Activated CD8-positive, alpha-beta T cell treated with anti-CD3 and anti-CD28 coated beads for 36 hours (primary cell): ENCODE data around the gene COA8. TPM values are rescaled to one million over a fixed set of nuclear protein-coding genes. Genes with fewer than 3 reads are reported as not detected.

Source experiments
- ATAC-seq: fragments of 200-7000 bp; cut with Tn5 transposase; one replicate; pipeline ENCODE4 v1.10.0; 2021; ENCODE audit warnings: mild to moderate bottlenecking, moderate library complexity
- CTCF ChIA-PET: fragments of 350-600 bp; sonication (Branson Sonifier 250); formaldehyde crosslinking; loops from one replicate; lab custom pipeline; 2021; ENCODE audit warnings: antibody characterized with exemption; lab: Charles Lee
- POLR2A ChIA-PET: fragments of 350-600 bp; sonication (Branson Sonifier 250); formaldehyde crosslinking; loops from one replicate; lab custom pipeline; 2021; ENCODE audit warnings: antibody characterized with exemption; lab: Charles Lee
- DNase-seq: peaks from one replicate; pipeline ENCODE4 v3.0.0-alpha.2; 2020
- H3K27ac Mint-ChIP-seq: one replicate; pipeline ENCODE4 v1.8.0; 2021; ENCODE audit warnings: mild to moderate bottlenecking, mixed read lengths
- H3K27me3 Mint-ChIP-seq: one replicate; pipeline ENCODE4 v1.8.0; 2021; ENCODE audit warnings: mixed read lengths
- H3K36me3 Mint-ChIP-seq: one replicate; pipeline ENCODE4 v1.8.0; 2021; ENCODE audit warnings: low read depth, mixed read lengths
- H3K4me1 Mint-ChIP-seq: one replicate; pipeline ENCODE4 v1.8.0; 2021; ENCODE audit warnings: low read depth, mixed read lengths
- H3K4me3 Mint-ChIP-seq: one replicate; pipeline ENCODE4 v1.8.0; 2021; ENCODE audit warnings: mild to moderate bottlenecking, moderate library complexity, mixed read lengths
- H3K9me3 Mint-ChIP-seq: one replicate; pipeline ENCODE4 v1.8.0; 2021; ENCODE audit warnings: mixed read lengths
- intact Hi-C: fragments of 100-400 bp; cut with micrococcal nuclease; formaldehyde crosslinking; loops from one replicate; pipeline ENCODE4 v1.10.0; 2022
- total RNA-seq, 2 experiments: library from RNA; stranded (reverse); gene quantifications; one replicate each; pipeline ENCODE4 v1.2.3, GENCODE V29; 2021
- TF ChIP-seq, protein P1 (sequence below): fragments of 200-600 bp; IDR thresholded peaks from one replicate; pipeline ENCODE4 v1.8.0; 2022; ENCODE audit warnings: antibody characterized with exemption, mild to moderate bottlenecking

COA8 gene
- total RNA-seq, 2 experiments from 2014 or later: 40.3 to 45.6 TPM

DNA sequence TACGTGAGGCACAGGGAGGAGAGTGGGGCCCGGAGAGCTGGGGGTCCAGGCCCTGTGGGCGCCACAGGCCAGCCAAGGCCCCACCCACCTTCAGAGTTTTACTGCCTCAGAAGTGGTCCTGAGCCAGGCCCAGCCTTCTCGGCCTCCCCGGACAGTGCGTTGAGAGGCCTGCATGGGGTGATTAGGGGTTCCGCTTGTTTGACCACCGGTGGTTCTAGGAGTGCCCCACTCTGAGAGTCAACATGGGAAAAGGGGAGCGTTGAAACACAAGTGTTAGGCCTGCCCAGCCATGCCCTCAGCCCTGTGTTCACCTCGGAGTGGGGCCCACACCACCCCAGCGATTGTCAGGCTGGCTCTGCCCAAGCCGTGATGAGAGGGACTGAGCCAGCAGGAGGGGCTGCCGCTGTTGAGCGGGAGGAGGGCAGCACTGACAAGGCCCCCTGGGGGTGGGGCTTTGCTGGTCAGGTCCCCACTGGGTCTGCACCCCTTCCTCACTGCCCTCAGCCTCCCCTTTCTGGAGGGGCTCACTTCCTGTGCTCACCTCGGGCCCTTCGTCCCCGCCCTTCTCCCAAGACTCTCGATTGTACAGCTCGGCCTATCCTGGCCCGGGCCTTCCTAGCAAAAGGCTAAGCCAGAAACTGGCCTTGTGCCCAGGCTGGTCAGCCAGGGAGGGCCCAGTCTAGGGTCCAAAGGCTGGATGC lies 44.9 kb upstream of the COA8 start:
- H3K4me1 Mint-ChIP-seq: peaks cover 10% of the 10 kb centered on the region
- no peaks in the 10 kb centered on the region for H3K36me3 Mint-ChIP-seq
- no peak for DNase-seq
- H3K9me3 Mint-ChIP-seq: no peaks in the 10 kb centered on the region
- TF ChIP-seq, protein P1, sequence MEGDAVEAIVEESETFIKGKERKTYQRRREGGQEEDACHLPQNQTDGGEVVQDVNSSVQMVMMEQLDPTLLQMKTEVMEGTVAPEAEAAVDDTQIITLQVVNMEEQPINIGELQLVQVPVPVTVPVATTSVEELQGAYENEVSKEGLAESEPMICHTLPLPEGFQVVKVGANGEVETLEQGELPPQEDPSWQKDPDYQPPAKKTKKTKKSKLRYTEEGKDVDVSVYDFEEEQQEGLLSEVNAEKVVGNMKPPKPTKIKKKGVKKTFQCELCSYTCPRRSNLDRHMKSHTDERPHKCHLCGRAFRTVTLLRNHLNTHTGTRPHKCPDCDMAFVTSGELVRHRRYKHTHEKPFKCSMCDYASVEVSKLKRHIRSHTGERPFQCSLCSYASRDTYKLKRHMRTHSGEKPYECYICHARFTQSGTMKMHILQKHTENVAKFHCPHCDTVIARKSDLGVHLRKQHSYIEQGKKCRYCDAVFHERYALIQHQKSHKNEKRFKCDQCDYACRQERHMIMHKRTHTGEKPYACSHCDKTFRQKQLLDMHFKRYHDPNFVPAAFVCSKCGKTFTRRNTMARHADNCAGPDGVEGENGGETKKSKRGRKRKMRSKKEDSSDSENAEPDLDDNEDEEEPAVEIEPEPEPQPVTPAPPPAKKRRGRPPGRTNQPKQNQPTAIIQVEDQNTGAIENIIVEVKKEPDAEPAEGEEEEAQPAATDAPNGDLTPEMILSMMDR: no peak
- peaks cover 2% of the 10 kb centered on the region for H3K27me3 Mint-ChIP-seq
- ATAC-seq: no peak
- no peak overlapping the region for H3K4me3 Mint-ChIP-seq
- POLR2A ChIA-PET: interaction anchor here (1.6 kb wide), 1 partner anchor 24 kb away, joined by 4 read pairs; no protein-coding TSS in a partner anchor
- CTCF ChIA-PET: interaction anchor here (0.8 to 2.9 kb wide), 19 partner anchors 8 to 177 kb away, joined by 3 to 31 read pairs (median 6); partner anchors contain the start of gene TRMT61A
- H3K27ac Mint-ChIP-seq: no peak overlapping the region
- intact Hi-C loops: no loop called here

DNA sequence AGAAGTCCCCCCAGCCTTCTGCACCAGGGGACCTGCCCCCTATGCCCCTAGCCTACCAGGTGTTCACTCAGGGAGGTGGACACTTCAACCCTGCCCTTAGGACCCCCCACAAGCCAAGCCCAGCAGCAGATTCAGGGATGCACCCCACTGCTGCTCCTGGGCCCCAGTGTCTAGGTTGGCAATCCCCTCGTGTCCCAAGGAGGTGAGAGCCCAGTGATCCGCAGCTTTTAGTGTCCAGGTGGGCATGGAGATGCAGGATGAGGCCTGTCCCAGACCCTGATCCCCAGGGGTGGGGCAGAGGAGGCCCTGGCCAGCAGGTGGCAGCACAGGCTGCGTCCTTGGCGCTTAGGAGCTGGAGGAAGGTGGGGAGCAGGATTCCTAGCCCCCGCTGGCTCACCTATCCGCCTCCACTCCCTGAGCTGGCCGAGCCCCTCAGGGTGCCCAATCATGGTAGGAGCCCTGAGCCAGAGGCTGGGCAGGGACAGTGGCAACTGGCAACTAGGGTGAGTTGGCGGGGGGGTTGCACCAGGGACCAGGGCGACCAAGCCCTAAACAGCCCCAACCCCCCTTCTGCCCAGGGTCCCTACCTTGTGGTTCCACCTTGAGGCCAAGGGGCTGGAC lies 44.2 kb upstream of the COA8 start:
- DNase-seq: peak; percentile 72
- no peaks in the 10 kb centered on the region for H3K36me3 Mint-ChIP-seq
- intact Hi-C loops: no loop called here
- no peak overlapping the region for H3K27ac Mint-ChIP-seq
- POLR2A ChIA-PET: interaction anchor here (0.7 to 1.6 kb wide), 3 partner anchors 15 to 25 kb away, joined by 3 to 4 read pairs (median 3); no protein-coding TSS in a partner anchor
- peaks cover 10% of the 10 kb centered on the region for H3K4me1 Mint-ChIP-seq
- CTCF ChIA-PET: interaction anchor here (0.6 to 2.9 kb wide), 31 partner anchors 9 to 390 kb away, joined by 3 to 31 read pairs (median 4); partner anchors contain the start of genes BAG5 and TRMT61A
- TF ChIP-seq, protein P1: peak; percentile 91
- peak; percentile 30 for ATAC-seq
- no peak overlapping the region for H3K4me3 Mint-ChIP-seq
- peaks cover 4% of the 10 kb centered on the region for H3K27me3 Mint-ChIP-seq
- H3K9me3 Mint-ChIP-seq: no peaks in the 10 kb centered on the region

DNA sequence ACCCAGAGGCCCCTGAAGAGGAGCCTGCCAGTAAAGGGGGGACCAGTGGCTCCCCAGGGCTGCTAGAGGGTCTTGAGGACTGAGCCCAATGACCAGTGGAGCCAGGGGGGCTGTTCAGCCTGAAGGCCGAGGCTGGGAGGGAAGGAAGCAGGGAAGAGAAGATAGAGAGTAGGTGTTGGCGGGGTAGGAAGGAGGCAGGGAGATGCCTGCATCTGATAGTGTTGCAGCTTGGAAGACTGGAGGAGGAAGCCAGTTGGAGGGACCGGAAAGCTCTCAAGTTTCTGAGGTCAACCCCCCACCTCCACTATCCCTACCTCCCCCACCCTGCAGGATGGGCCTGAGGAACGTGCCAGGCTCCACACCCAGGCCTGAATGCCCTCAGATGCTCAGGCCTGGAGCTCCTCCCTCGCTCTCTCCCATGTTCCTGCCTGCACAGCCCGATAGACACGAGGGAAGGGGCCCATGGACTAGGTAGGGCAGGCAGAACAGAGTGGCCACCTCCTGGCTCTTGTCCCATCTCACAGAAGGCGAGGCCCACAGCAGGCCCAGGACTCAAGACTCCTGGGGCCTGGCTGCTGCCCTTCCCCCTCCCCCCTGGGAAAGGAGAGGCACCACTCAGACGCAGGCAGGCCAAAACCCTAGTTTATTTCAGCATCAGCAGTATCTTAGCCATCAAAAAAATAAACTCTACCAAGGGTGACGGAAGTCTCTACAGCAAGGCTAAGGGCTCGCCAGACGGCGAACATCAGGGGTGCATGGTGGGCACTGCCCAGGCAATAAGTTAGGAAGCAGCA lies 43.5 kb upstream of the COA8 start:
- Mint-ChIP-seq H3K27ac (no peak overlapping the region), H3K4me1 (peaks cover 10% of the 10 kb centered on the region), H3K27me3 (peaks cover 11% of the 10 kb centered on the region), H3K36me3 (no peaks in the 10 kb centered on the region), H3K4me3 (no peak overlapping the region), H3K9me3 (no peaks in the 10 kb centered on the region)
- ChIA-PET CTCF (interaction anchor here (0.6 to 2.9 kb wide), 31 partner anchors 10 to 389 kb away, joined by 3 to 31 read pairs (median 5); partner anchors contain the start of genes BAG5 and TRMT61A), POLR2A (interaction anchor here (0.5 to 1.6 kb wide), 4 partner anchors 15 to 50 kb away, joined by 3 to 6 read pairs (median 4); no protein-coding TSS in a partner anchor)
- intact Hi-C loops: no loop called here
- TF ChIP-seq, protein P1: no peak
- DNase-seq (no peak), ATAC-seq (no peak)

DNA sequence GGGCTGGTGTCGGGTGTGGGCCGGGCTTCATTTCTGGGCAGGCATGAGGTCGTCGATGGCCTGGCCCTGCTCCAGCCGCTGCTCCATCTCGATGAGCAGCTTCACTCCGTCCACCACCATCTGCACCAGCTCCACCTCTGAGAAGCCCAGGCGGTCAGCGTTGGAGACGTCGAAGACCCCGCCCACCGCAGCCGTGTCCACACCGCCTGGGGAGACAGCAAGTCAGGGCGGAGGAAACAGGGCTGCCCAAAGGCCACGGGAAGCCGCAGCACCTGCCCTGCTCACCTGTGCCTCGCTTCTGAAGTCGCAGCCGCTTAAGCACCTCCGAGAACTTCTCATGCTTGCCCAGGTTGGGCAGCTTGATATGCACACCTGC lies 42.9 kb upstream of the COA8 start:
- H3K27ac Mint-ChIP-seq: no peak overlapping the region
- DNase-seq (no peak), ATAC-seq (no peak)
- intact Hi-C loops: no loop called here
- CTCF ChIA-PET: interaction anchor here (1.2 to 2.9 kb wide), 8 partner anchors 9 to 200 kb away, joined by 3 to 31 read pairs (median 14); partner anchors contain the start of gene TRMT61A
- no peaks in the 10 kb centered on the region for H3K9me3 Mint-ChIP-seq
- TF ChIP-seq, protein P1: no peak
- POLR2A ChIA-PET: interaction anchor here (0.6 to 1.9 kb wide), 2 partner anchors 10 to 14 kb away, joined by 3 to 9 read pairs; no protein-coding TSS in a partner anchor
- peak overlapping the region; percentile 35 for H3K4me3 Mint-ChIP-seq
- H3K4me1 Mint-ChIP-seq: peaks cover 10% of the 10 kb centered on the region
- peaks cover 12% of the 10 kb centered on the region for H3K27me3 Mint-ChIP-seq
- no peaks in the 10 kb centered on the region for H3K36me3 Mint-ChIP-seq
